Activated CD4-positive, alpha-beta T cell treated with anti-CD3 and anti-CD28 coated beads, Interleukin-10, Interleukin-2, amounts not matched to agents 100 ng/mL and 50 ng/mL, durations not matched to agents 16 hours and 8 hours (primary cell): ENCODE data around the gene NRP1.
A peak's percentile ranks its signal among the peaks of the same experiment; 100 is the strongest.

ENCODE experiments used
- DNase-seq: peaks from one replicate; pipeline ENCODE4 v3.0.0-alpha.2; 2020

NRP1 gene

DNA sequence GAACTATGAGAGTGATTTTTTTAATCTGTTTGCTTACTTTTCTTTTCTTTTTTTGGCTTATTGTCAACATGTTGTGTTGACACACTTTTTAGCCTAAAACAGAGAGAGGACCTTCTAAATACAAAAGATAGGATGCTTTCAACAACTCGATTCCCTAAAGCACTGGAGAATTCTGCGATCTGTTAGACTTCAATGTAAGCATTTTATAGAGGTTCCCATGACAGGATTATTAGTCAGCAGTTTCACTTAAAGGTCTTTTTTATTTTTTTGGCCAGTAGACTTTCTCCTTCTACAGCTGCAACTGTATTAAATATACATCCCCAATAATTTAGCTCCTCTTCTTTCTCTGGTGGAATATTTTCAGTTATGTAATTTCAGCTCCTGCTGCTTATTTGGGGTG lies 12.7 kb upstream of the NRP1 start:
- DNase-seq = no peak

DNA sequence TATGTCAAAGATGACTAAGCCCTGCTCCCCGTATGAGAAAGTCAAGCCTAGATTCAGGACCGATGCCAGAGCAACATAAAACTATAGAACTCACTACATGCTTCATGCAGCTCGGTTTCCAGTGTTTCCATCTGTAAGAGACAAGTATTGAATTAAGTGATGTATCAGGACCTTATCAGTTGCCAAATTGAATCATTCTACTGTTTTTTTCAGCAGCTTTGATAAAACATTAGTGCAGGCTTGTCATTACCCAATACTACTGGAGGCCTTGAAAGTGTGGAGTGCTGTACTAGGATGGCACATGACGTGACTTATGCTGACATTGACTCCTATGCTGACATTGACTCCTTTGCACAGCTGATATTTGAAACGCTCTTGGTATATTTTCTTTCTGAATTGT lies 10.8 kb upstream of the NRP1 start:
- no peak for DNase-seq

DNA sequence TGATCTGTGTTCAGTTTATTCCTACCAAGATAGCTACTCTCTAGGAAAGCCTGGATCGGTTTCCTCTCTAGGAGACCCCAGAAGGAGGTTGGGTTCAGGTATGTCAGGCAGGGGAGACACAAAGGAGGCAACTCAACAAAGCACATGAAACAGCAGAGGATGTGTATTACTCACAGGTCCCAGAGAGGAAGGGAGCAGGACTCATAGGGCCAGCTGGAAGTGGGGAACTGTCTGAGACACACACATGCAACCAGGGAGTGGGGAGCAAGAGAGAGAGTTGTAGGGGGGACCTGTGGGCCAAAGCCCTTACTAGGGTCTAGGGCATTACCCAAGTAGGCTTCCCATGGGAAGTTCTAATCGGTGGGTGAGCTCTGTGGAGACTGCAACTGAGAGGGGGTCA lies 10.2 kb upstream of the NRP1 start:
- no peak for DNase-seq

DNA sequence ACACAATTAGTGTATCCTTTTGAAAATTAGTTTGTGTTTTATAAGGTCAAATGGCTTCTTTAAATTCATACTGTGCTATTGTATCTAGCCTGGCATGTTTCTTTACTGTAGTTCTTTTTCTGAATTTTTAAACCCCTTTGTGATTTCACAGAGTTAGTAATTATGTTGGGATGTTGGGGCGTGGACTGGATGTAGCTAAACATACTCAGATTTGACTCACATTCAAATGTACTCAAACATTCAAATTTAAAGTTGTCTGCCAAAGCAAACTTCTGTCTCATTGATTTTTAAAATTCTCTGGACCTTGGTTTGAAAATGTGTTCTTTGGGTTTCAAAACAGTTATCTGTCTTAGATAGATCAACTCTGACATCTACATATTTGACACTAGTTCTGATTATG lies 7.2 kb upstream of the NRP1 start:
- DNase-seq = no peak

- DNase-seq = no peak
These were observed 3.0 kb upstream of the NRP1 start for GRCh38 chr10:33337326-33337957.

GRCh38 chr10:33336582-33337325 lies 2.3 kb upstream of the NRP1 start:
- no peak for DNase-seq

- DNase-seq = no peak
These were observed 1.5 kb upstream of the NRP1 start for GRCh38 chr10:33335801-33336581.

GRCh38 chr10:33335551-33335800 lies 1.0 kb upstream of the NRP1 start:
- no peak for DNase-seq

- DNase-seq = peak; percentile 20
These were observed 511 bp upstream of the NRP1 start for GRCh38 chr10:33334805-33335550.

DNA sequence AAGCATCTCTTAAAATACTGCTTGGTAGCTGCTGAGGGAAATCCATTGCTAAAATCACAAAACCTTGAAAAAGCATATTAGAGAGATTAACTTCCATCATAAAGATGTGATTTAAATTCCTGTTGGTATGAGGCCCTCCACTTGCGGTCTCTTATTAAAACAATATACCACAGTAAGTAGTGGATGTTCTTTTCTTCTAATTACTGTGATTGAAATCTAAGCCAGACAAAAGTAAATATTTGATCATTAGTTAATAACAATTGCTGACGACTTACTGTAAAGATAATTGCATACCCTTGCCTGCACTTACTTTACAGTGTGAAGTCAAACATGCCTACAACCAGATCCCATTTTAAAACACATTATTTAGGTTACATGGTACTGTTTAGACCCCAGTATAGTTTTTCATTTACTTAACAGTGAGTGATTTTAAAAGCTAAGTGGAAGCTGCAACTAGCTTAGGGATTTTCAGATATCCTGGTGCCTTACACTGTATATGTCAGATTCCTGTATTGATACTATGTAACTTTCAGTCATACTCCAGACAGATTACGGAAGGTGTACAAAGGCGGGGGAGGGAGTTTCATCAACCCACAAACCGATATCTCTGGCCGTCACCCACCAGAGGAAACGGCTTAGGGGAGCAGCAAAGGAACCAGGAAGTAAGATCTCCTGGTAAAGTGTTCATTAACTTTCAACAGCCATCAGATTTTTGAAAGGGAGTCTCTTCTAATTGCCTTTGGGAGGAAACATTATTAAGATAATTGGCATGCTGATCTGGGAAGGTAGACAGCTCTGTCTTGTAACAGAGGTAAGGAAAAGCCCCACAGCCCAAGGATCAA lies 986 bp downstream of the NRP1 start:
- peak; percentile 49 for DNase-seq

DNA sequence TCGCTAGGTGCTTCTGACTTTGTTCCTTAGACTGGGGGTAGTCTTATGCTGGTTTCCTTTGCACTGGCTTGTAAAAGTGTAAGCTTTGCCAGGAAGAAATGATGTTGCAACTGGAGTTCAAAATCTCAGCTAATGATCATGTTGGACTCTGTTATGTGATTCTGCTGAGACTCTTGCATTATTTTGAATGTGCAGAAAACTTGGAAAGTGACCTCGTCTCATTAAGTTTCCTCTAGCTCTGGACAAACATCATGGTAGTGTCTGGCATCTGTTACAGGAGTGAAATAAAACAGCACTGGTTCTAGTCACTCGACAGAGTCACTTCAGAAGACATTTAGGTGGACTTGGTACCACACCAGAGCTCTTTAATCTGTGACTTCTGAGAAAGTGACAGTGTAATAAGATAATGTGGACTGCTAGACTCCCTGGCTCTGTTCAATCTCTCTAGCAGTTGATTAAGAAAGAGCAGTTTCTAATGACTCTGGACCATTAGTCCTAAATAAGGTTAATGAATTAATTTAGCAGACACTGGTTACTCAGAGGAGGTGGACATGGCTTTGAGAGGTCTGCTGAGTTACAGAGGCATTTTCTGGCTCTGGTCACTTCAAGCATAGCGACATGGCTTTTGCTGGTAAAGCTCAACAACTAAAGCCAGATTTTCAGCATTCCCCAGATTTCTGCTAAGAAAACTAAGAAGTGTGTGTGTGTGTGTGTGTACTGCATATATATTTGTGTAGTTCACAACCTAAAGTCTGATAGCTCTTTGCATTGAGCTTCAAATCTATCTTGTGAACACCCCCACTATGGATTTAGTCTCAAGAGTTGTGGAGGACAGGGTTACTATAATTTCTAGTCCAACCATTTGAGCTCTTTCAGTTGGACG lies 2.0 kb downstream of the NRP1 start:
- DNase-seq = no peak

- DNase-seq = no peak
These were observed 3.1 kb downstream of the NRP1 start for GRCh38 chr10:33331379-33331694.

DNA sequence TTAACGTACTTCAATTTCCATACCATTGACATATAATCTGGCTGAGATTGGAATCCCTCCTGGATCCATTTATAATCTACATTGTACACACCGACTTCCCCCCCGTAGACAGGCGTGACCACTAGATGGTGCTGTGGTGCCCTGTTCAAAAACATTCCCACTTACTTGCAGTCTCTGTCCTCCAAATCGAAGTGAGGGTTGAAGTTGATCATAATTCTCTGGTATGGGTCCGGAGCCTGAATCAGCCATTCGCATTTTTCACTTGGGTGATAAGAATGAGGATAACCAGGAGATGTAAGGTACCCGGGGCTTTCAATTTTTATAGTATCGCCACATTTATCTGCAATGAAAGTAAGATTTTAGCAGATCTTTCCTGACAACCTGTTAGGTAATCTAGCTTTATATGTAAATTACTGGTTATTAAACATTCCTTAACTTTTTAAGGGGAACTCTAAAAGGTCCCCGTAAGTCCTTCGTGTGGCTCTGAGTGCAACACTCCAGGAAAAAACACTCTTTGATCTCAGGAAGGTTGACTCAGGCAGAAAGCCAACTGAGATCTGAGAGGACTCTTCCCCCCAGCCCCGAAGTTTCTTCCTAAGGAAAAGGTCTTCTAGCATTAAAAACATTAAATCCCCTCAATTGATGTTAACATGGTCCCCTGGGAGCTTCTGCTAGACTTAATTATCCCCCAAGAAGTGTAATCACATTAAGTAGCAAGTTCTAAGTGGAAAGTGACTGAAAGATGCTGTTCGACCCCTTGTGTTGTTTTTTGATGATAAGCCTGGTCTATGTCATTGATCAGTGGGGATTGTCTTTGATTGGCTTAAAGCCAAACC lies 3.7 kb downstream of the NRP1 start:
- peak; percentile 77 for DNase-seq

DNA sequence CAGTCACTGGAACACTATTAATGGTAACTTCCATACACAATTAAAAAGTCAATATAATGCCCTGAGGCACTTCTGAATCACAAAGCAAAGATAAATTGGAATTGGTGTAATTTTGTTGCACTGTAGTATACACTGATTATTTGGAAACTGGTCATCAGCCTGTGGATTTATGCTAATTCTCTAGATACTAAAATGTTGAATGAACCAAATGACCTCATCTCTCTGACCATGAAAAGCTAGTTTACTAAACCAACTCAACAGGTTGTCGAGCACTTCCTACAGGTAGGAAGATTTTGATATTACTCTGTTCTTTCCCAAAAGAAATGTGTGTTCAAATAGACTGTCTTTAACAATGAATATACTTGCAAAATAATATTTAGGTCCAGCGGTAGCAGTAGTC lies 5.3 kb downstream of the NRP1 start:
- DNase-seq = no peak

GRCh38 chr10:33328253-33328652 lies 6.2 kb downstream of the NRP1 start:
- DNase-seq = no peak

- DNase-seq = no peak
These were observed 6.7 kb downstream of the NRP1 start for GRCh38 chr10:33327751-33328150.

DNA sequence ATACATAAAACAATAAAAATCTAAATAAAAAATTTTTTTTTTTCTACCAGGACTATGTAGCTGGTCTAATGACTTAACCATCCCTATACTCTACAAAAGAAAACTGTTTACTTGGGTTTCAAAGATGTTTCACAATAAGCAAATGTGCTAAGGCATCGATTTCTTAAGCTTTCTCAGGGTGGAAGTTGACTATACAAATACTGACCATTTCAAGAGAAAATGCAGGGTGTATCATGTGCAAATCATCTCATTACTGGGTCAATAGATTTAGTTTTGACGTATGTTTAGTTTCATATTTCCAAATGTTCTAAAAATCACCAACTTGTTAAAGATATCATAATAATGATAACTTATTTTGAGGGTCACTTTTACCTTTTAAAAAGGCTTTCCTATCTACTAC lies 7.5 kb downstream of the NRP1 start:
- no peak for DNase-seq

- DNase-seq = no peak
These were observed 8.5 kb downstream of the NRP1 start for GRCh38 chr10:33325929-33326328.

DNA sequence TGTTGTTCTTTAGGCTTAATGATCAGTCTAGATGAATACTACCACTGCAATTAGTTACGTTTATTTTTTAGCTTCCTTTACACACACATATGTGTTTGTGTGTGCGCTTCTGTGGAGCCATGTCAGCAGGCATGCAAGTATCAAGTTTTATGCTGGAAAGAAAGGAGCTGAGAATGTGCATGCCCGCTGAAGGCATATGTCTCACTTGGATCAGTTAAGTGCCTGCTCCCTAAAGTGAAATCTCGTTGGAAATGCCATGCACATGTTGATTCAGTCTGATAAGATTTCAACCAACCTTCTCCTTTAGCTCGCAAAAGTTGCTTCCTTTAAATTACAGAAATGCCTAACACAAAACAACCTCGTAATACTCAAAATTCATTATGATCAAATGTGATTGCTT lies 10.7 kb downstream of the NRP1 start:
- DNase-seq = no peak

DNA sequence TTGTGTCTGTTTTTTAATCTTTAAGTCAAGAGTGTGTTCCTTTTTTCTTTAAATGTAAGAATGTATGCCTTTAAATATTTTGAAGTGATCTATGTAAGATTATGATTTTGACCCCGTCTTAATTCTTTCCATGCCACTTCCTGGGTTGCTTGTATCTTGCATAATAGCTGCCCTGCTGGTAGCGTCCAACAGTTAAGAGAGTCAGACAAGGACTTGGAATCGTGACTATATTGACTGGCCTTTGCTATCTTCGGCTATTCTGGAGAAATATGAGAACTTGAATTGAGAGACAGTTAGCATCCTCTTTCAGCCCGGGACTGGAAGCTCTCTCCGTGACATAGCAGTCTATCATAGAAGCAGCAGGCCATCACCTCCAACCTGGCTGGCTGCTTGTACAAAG lies 13.0 kb downstream of the NRP1 start:
- no peak for DNase-seq

DNA sequence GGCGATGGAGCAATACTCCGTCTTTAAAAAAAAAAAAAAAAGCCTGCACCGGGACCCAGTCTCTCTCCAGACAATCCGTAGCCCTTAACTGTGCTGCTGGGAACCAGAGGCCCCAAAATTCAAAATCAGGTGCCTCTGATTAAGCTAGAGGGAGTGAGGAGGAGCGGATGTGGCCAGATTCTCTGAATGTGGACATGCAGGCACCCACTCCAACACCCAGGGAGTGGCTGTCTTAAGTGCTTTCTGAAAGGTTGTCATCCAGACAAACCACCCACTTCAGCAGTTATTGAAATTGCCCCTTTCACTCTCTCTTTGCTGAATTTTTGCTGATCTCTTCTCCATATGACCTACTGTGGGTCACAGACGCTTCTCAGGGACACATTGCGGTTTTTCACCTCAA lies 14.2 kb downstream of the NRP1 start:
- no peak for DNase-seq
